Hepatocyte (in vitro differentiated cells): ENCODE data around the gene DCBLD1.

Source experiments
- EZH2 ChIP-seq: fragments of 200-600 bp; sonication (generic); IDR thresholded peaks from 2 replicates; pipeline ENCODE4 v1.6.1; 2016; ENCODE audit warnings: antibody characterized with exemption, mild to moderate bottlenecking, borderline replicate concordance
- EZH2phosphoT487 ChIP-seq: fragments of 200-600 bp; sonication (generic); IDR thresholded peaks from one replicate; pipeline ENCODE4 v1.6.1; 2018; ENCODE audit warnings: antibody characterized with exemption, mild to moderate bottlenecking, low read depth, moderate library complexity; ENCODE audit not compliant: unreplicated experiment, severe bottlenecking
- TF ChIP-seq, protein P1 (sequence below): fragments of 200-600 bp; sonication (generic); IDR thresholded peaks from 2 replicates; pipeline ENCODE4 v1.5.1; 2016; ENCODE audit warnings: antibody characterized with exemption, mild to moderate bottlenecking; ENCODE audit not compliant: poor library complexity

DNA sequence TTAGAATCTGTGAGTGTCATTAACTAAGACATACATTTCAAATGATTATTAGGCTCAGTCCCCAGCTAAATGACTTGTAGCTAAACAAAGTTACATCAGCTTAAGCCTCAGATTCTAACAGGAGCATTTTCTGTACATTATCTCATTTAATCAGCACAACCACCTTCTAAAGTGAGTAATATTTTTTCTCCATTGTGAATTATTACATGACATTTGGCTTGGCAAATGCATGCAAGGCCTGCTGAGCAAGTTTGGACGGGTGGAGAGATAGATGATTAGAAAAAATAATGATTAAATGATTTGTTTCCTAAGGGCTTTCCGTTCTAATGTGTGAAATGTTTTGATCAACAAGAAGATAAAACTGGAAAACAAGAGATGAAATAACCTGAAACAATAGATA lies 20.7 kb downstream of the DCBLD1 start:
- TF ChIP-seq, protein P1, sequence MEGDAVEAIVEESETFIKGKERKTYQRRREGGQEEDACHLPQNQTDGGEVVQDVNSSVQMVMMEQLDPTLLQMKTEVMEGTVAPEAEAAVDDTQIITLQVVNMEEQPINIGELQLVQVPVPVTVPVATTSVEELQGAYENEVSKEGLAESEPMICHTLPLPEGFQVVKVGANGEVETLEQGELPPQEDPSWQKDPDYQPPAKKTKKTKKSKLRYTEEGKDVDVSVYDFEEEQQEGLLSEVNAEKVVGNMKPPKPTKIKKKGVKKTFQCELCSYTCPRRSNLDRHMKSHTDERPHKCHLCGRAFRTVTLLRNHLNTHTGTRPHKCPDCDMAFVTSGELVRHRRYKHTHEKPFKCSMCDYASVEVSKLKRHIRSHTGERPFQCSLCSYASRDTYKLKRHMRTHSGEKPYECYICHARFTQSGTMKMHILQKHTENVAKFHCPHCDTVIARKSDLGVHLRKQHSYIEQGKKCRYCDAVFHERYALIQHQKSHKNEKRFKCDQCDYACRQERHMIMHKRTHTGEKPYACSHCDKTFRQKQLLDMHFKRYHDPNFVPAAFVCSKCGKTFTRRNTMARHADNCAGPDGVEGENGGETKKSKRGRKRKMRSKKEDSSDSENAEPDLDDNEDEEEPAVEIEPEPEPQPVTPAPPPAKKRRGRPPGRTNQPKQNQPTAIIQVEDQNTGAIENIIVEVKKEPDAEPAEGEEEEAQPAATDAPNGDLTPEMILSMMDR: no peak
- no peak for TF ChIP-seq EZH2
- no peak for TF ChIP-seq EZH2phosphoT487
